Activated B cell treated with CpG ODN at 0.5 μM for 24 hours (primary cell): ENCODE measurements around the gene SLC12A5. TPM values are rescaled to one million over a fixed set of nuclear protein-coding genes. Genes with fewer than 3 reads are reported as not detected.

Source experiments
- ATAC-seq: fragments of 200-7000 bp; cut with Tn5 transposase; one replicate; pipeline ENCODE4 v1.10.0; 2021; ENCODE audit warnings: low read depth, mild to moderate bottlenecking, moderate library complexity
- CTCF ChIA-PET: fragments of 350-600 bp; sonication (Branson Sonifier 250); formaldehyde crosslinking; loops from one replicate; lab custom pipeline; 2021; ENCODE audit warnings: antibody characterized with exemption; lab: Charles Lee
- POLR2A ChIA-PET: fragments of 350-600 bp; sonication (Branson Sonifier 250); formaldehyde crosslinking; loops from one replicate; lab custom pipeline; 2021; ENCODE audit warnings: antibody characterized with exemption; lab: Charles Lee
- DNase-seq: peaks from one replicate; pipeline ENCODE4 v3.0.0; 2022
- H3K27ac Mint-ChIP-seq: one replicate; pipeline ENCODE4 v1.8.0; 2020; ENCODE audit warnings: mixed read lengths
- H3K27me3 Mint-ChIP-seq: one replicate; pipeline ENCODE4 v1.8.0; 2021; ENCODE audit warnings: mixed read lengths
- H3K36me3 Mint-ChIP-seq: one replicate; pipeline ENCODE4 v1.8.0; 2021; ENCODE audit warnings: low read depth, mixed read lengths
- H3K4me1 Mint-ChIP-seq: one replicate; pipeline ENCODE4 v1.8.0; 2021; ENCODE audit warnings: mixed read lengths
- H3K4me3 Mint-ChIP-seq: one replicate; pipeline ENCODE4 v1.8.0; 2020; ENCODE audit warnings: mild to moderate bottlenecking, mixed read lengths
- H3K9me3 Mint-ChIP-seq: one replicate; pipeline ENCODE4 v1.8.0; 2020; ENCODE audit warnings: mixed read lengths
- CTCF ChIP-seq: fragments of 200-600 bp; IDR thresholded peaks from one replicate; pipeline ENCODE4 v1.8.0; 2022; ENCODE audit warnings: antibody characterized with exemption, mild to moderate bottlenecking
- intact Hi-C: fragments of 100-400 bp; cut with micrococcal nuclease; formaldehyde crosslinking; loops from one replicate; pipeline ENCODE4 v1.15.1; 2024
- total RNA-seq: library from RNA; stranded (reverse); gene quantifications from 2 replicates; pipeline ENCODE4 v1.2.3, GENCODE V29; 2022

Gene SLC12A5
- total RNA-seq, 1 donor from 2014 or later = not detected

- POLR2A ChIA-PET = interaction anchor here (1.4 to 1.5 kb wide), 2 partner anchors 14 to 22 kb away, joined by 4 to 8 read pairs; partner anchors contain the start of gene CD40
- ATAC-seq = no peak
These were observed 75.2 kb downstream of the SLC12A5 start for GRCh38 chr20:46104262-46104661.

GRCh38 chr20:46107061-46107460 is 78.0 kb downstream of the SLC12A5 start:
- ChIA-PET POLR2A (interaction anchor here (1.0 to 3.1 kb wide), 6 partner anchors 7 to 24 kb away, joined by 3 to 55 read pairs (median 6); partner anchors contain the start of gene CD40), CTCF (interaction anchor here (1.0 to 1.6 kb wide), 5 partner anchors 7 to 93 kb away, joined by 3 to 8 read pairs (median 4); partner anchors contain the start of gene CD40)
- ATAC-seq (no peak), DNase-seq (no peak)
- H3K4me3 Mint-ChIP-seq = peak overlapping the region; percentile 24
- TF ChIP-seq CTCF = no peak
- H3K36me3 Mint-ChIP-seq = no peaks in the 10 kb centered on the region
- peak overlapping the region; percentile 72 for H3K27ac Mint-ChIP-seq
- H3K27me3 Mint-ChIP-seq = no peaks in the 10 kb centered on the region
- peaks cover 52% of the 10 kb centered on the region for H3K4me1 Mint-ChIP-seq
- intact Hi-C loops = loop anchor here (5.0 kb wide), 1 partner anchor 740 kb away; no protein-coding TSS in a partner anchor
- H3K9me3 Mint-ChIP-seq = no peaks in the 10 kb centered on the region

More at GRCh38 chr20:46104262-46104661, 75.2 kb downstream of the SLC12A5 start:
- TF ChIP-seq CTCF = no peak
- Mint-ChIP-seq H3K27me3 (peaks cover 1% of the 10 kb centered on the region), H3K27ac (no peak overlapping the region), H3K9me3 (no peaks in the 10 kb centered on the region), H3K36me3 (no peaks in the 10 kb centered on the region), H3K4me1 (peaks cover 39% of the 10 kb centered on the region), H3K4me3 (no peak overlapping the region)
- CTCF ChIA-PET = no interaction called here
- intact Hi-C loops = no loop called here
- DNase-seq = no peak

- no peak for TF ChIP-seq CTCF
- ATAC-seq (peak; percentile 90), DNase-seq (no peak)
- Mint-ChIP-seq H3K36me3 (no peaks in the 10 kb centered on the region), H3K9me3 (no peaks in the 10 kb centered on the region), H3K4me1 (peaks cover 63% of the 10 kb centered on the region), H3K27ac (peak overlapping the region; percentile 92), H3K27me3 (no peaks in the 10 kb centered on the region), H3K4me3 (peak overlapping the region; percentile 56)
- POLR2A ChIA-PET = interaction anchor here (1.0 to 3.1 kb wide), 6 partner anchors 10 to 22 kb away, joined by 3 to 55 read pairs (median 6); partner anchors contain the start of gene CD40
- intact Hi-C loops = loop anchor here (1.0 to 5.0 kb wide), 4 partner anchors 9 to 741 kb away; partner anchors contain the start of genes CD40 and NCOA5
- CTCF ChIA-PET = interaction anchor here (0.7 to 1.6 kb wide), 6 partner anchors 9 to 94 kb away, joined by 3 to 8 read pairs (median 6); no protein-coding TSS in a partner anchor
These were observed 79.4 kb downstream of the SLC12A5 start for GRCh38 chr20:46108435-46108841.

GRCh38 chr20:46108976-46109375 is 80.0 kb downstream of the SLC12A5 start:
- DNase-seq = no peak
- Mint-ChIP-seq H3K9me3 (no peaks in the 10 kb centered on the region), H3K36me3 (no peaks in the 10 kb centered on the region), H3K27ac (peak overlapping the region; percentile 92), H3K4me3 (peak overlapping the region; percentile 56), H3K27me3 (no peaks in the 10 kb centered on the region), H3K4me1 (peaks cover 65% of the 10 kb centered on the region)
- TF ChIP-seq CTCF = no peak
- ChIA-PET CTCF (interaction anchor here (0.8 kb wide), 1 partner anchor 9 kb away, joined by 3 read pairs; the partner anchor contains the start of gene CD40), POLR2A (interaction anchor here (1.0 to 3.1 kb wide), 2 partner anchors 10 to 12 kb away, joined by 3 to 55 read pairs; partner anchors contain the start of gene CD40)
- intact Hi-C loops = loop anchor here (1.0 to 5.0 kb wide), 4 partner anchors 9 to 742 kb away; partner anchors contain the start of genes CD40 and NCOA5
- ATAC-seq = no peak

Other genes with a start within 250 kb of the SLC12A5 start
- gene WFDC3, start 237.3 kb upstream of the SLC12A5 start, total RNA-seq = not detected in 2 replicates
- 23.6 and 24.4 TPM in 2 replicates for gene DNTTIP1, start 237.3 kb upstream of the SLC12A5 start, total RNA-seq
- 2.4 and 3.3 TPM in 2 replicates for gene UBE2C, start 216.6 kb upstream of the SLC12A5 start, total RNA-seq
- gene TNNC2, start 201.9 kb upstream of the SLC12A5 start, total RNA-seq = 0.32 TPM in 1 of 2 replicates, not detected in the other
- 0.49 and 0.93 TPM in 2 replicates for gene SNX21, start 195.4 kb upstream of the SLC12A5 start, total RNA-seq
- 24.5 and 27.3 TPM in 2 replicates for gene ACOT8, start 171.8 kb upstream of the SLC12A5 start, total RNA-seq
- gene ZSWIM3, start 171.6 kb upstream of the SLC12A5 start, total RNA-seq = 5.9 and 6.4 TPM in 2 replicates
- gene ZSWIM1, start 148.0 kb upstream of the SLC12A5 start, total RNA-seq = 13.9 and 15.1 TPM in 2 replicates
- 0.53 and 0.88 TPM in 2 replicates for gene SPATA25, start 141.6 kb upstream of the SLC12A5 start, total RNA-seq
- 1.1 and 2.0 TPM in 2 replicates for gene NEURL2, start 138.0 kb upstream of the SLC12A5 start, total RNA-seq
- 61.9 and 67.2 TPM in 2 replicates for gene CTSA, start 137.9 kb upstream of the SLC12A5 start, total RNA-seq
- 2.3 and 3.5 TPM in 2 replicates for gene PLTP, start 117.1 kb upstream of the SLC12A5 start, total RNA-seq
- 48.3 and 55.7 TPM in 2 replicates for gene PCIF1, start 94.5 kb upstream of the SLC12A5 start, total RNA-seq
- gene ZNF335, start 57.0 kb upstream of the SLC12A5 start, total RNA-seq = 39.2 and 49.6 TPM in 2 replicates
- gene MMP9, start 20.3 kb upstream of the SLC12A5 start, total RNA-seq = 2.0 and 2.3 TPM in 2 replicates
- 46.4 and 53.1 TPM in 2 replicates for gene NCOA5, start 60.7 kb downstream of the SLC12A5 start, total RNA-seq
- gene CD40, start 89.1 kb downstream of the SLC12A5 start, total RNA-seq = 410 and 464 TPM in 2 replicates